Astrocyte (in vitro differentiated cells and primary cell): ENCODE data around the gene PCMT1. TPM values are rescaled to one million over a fixed set of nuclear protein-coding genes. Genes with fewer than 3 reads are reported as not detected.
A peak's percentile ranks its signal among the peaks of the same experiment; 100 is the strongest.

Experiments used
- DNase-seq: peaks from one replicate; pipeline ENCODE4 v3.0.0-alpha.2; 2010; ENCODE audit warnings: low read depth
- FAIRE-seq: peaks from 2 replicates; lab custom pipeline; 2011; peaks lifted over from hg19 to GRCh38; lab: Jason Lieb, UNC
- H2AFZ ChIP-seq: 2 replicates; pipeline ENCODE4 v1.6.0; 2012; ENCODE audit warnings: low read depth, low read length, inconsistent platforms
- H3K27ac ChIP-seq: 2 replicates; pipeline ENCODE4 v1.5.1; 2011; ENCODE audit warnings: low read depth, low read length, inconsistent platforms
- H3K27me3 ChIP-seq: 2 replicates; pipeline ENCODE4 v1.6.0; 2011; ENCODE audit warnings: low read length, inconsistent platforms; ENCODE audit not compliant: insufficient read depth
- H3K36me3 ChIP-seq: 2 replicates; pipeline ENCODE4 v1.5.1; 2011; ENCODE audit warnings: low read length, inconsistent platforms; ENCODE audit not compliant: insufficient read depth
- H3K4me1 ChIP-seq: 2 replicates; pipeline ENCODE4 v1.5.1; 2011; ENCODE audit warnings: low read length, inconsistent platforms; ENCODE audit not compliant: insufficient read depth
- H3K4me2 ChIP-seq: 2 replicates; pipeline ENCODE4 v1.6.0; 2012; ENCODE audit warnings: low read length, inconsistent platforms
- H3K4me3 ChIP-seq: 2 replicates; pipeline ENCODE4 v1.5.1; 2011; ENCODE audit warnings: low read depth, mild to moderate bottlenecking, low read length, inconsistent platforms; ENCODE audit not compliant: insufficient read depth
- H3K79me2 ChIP-seq: 2 replicates; pipeline ENCODE4 v1.6.0; 2012; ENCODE audit warnings: mild to moderate bottlenecking, low read length, inconsistent platforms; ENCODE audit not compliant: insufficient read depth
- H3K9ac ChIP-seq: 2 replicates; pipeline ENCODE4 v1.6.0; 2012; ENCODE audit warnings: mild to moderate bottlenecking, low read length, inconsistent platforms
- H3K9me3 ChIP-seq: 2 replicates; pipeline ENCODE4 v1.5.1; 2012; ENCODE audit warnings: low read depth, mild to moderate bottlenecking, low read length, inconsistent platforms; ENCODE audit not compliant: insufficient read depth
- H4K20me1 ChIP-seq: 2 replicates; pipeline ENCODE4 v1.6.0; 2012; ENCODE audit warnings: low read length, inconsistent platforms; ENCODE audit not compliant: insufficient read depth
- H3K27ac Mint-ChIP-seq: one replicate; pipeline ENCODE4 v1.8.0; 2021; ENCODE audit warnings: mild to moderate bottlenecking, mixed read lengths; ENCODE audit not compliant: unreplicated experiment
- H3K27me3 Mint-ChIP-seq: one replicate; pipeline ENCODE4 v1.8.0; 2021; ENCODE audit warnings: low read depth, mixed read lengths; ENCODE audit not compliant: unreplicated experiment
- H3K36me3 Mint-ChIP-seq: one replicate; pipeline ENCODE4 v1.8.0; 2021; ENCODE audit warnings: low read depth, mixed read lengths; ENCODE audit not compliant: unreplicated experiment
- H3K4me1 Mint-ChIP-seq: one replicate; pipeline ENCODE4 v1.8.0; 2021; ENCODE audit warnings: low read depth, mixed read lengths; ENCODE audit not compliant: unreplicated experiment
- H3K4me3 Mint-ChIP-seq: one replicate; pipeline ENCODE4 v1.8.0; 2021; ENCODE audit warnings: mild to moderate bottlenecking, moderate library complexity, mixed read lengths; ENCODE audit not compliant: unreplicated experiment
- H3K9me3 Mint-ChIP-seq: one replicate; pipeline ENCODE4 v1.8.0; 2021; ENCODE audit warnings: mild to moderate bottlenecking, mixed read lengths; ENCODE audit not compliant: unreplicated experiment
- EZH2 ChIP-seq: IDR thresholded peaks from 2 replicates; pipeline ENCODE4 v1.6.1; 2012; ENCODE audit warnings: mild to moderate bottlenecking, low read length, inconsistent platforms; ENCODE audit not compliant: insufficient read depth
- total RNA-seq: library from RNA; stranded (reverse); gene quantifications from 2 replicates; pipeline ENCODE4 v1.2.1, GENCODE V29; 2021
- TF ChIP-seq, protein P1 (sequence below): IDR thresholded peaks from 2 replicates; pipeline ENCODE4 v1.5.1; 2011; ENCODE audit warnings: low read depth, mild to moderate bottlenecking, inconsistent platforms, low read length, moderate library complexity; ENCODE audit not compliant: insufficient read depth

The PCMT1 gene
- total RNA-seq, 1 donor from 2014 or later: 127 TPM

- no peaks in the 10 kb centered on the region for H3K79me2 ChIP-seq
- peaks cover 3% of the 10 kb centered on the region for H3K4me1 Mint-ChIP-seq
- FAIRE-seq (no peak), DNase-seq (no peak)
- no peak overlapping the region for H3K27ac ChIP-seq
- H3K36me3 ChIP-seq: no peaks in the 10 kb centered on the region
- H3K27ac Mint-ChIP-seq: no peak overlapping the region
- no peak overlapping the region for H3K9ac ChIP-seq
- H3K4me3 ChIP-seq: no peak overlapping the region
- TF ChIP-seq EZH2: no peak
- TF ChIP-seq, protein P1, sequence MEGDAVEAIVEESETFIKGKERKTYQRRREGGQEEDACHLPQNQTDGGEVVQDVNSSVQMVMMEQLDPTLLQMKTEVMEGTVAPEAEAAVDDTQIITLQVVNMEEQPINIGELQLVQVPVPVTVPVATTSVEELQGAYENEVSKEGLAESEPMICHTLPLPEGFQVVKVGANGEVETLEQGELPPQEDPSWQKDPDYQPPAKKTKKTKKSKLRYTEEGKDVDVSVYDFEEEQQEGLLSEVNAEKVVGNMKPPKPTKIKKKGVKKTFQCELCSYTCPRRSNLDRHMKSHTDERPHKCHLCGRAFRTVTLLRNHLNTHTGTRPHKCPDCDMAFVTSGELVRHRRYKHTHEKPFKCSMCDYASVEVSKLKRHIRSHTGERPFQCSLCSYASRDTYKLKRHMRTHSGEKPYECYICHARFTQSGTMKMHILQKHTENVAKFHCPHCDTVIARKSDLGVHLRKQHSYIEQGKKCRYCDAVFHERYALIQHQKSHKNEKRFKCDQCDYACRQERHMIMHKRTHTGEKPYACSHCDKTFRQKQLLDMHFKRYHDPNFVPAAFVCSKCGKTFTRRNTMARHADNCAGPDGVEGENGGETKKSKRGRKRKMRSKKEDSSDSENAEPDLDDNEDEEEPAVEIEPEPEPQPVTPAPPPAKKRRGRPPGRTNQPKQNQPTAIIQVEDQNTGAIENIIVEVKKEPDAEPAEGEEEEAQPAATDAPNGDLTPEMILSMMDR: no peak
- H3K4me2 ChIP-seq: no peak overlapping the region
- no peak overlapping the region for H2AFZ ChIP-seq
- no peak overlapping the region for H3K4me3 Mint-ChIP-seq
- H3K36me3 Mint-ChIP-seq: no peaks in the 10 kb centered on the region
- H3K27me3 Mint-ChIP-seq: no peaks in the 10 kb centered on the region
- H3K9me3 ChIP-seq: no peaks in the 10 kb centered on the region
- H3K27me3 ChIP-seq: no peaks in the 10 kb centered on the region
- H4K20me1 ChIP-seq: peaks cover 6% of the 10 kb centered on the region
- no peaks in the 10 kb centered on the region for H3K4me1 ChIP-seq
- H3K9me3 Mint-ChIP-seq: no peaks in the 10 kb centered on the region
Observed at GRCh38 chr6:149833651-149834050, 84.1 kb downstream of the PCMT1 start.

GRCh38 chr6:149834513-149835481, 85.3 kb downstream of the PCMT1 start:
- peaks cover under 1% of the 10 kb centered on the region for H3K4me1 ChIP-seq
- no peaks in the 10 kb centered on the region for H3K36me3 Mint-ChIP-seq
- no peaks in the 10 kb centered on the region for H3K79me2 ChIP-seq
- peaks cover 6% of the 10 kb centered on the region for H4K20me1 ChIP-seq
- no peaks in the 10 kb centered on the region for H3K9me3 Mint-ChIP-seq
- no peaks in the 10 kb centered on the region for H3K27me3 ChIP-seq
- no peak overlapping the region for H3K4me3 ChIP-seq
- no peaks in the 10 kb centered on the region for H3K36me3 ChIP-seq
- H3K9me3 ChIP-seq: no peaks in the 10 kb centered on the region
- no peak overlapping the region for H3K4me3 Mint-ChIP-seq
- DNase-seq: peak; percentile 39
- TF ChIP-seq EZH2: no peak
- TF ChIP-seq, protein P1: peak; percentile 98
- no peak overlapping the region for H2AFZ ChIP-seq
- H3K4me2 ChIP-seq: no peak overlapping the region
- no peak for FAIRE-seq
- H3K4me1 Mint-ChIP-seq: peaks cover 3% of the 10 kb centered on the region
- no peak overlapping the region for H3K9ac ChIP-seq
- no peak overlapping the region for H3K27ac ChIP-seq
- no peaks in the 10 kb centered on the region for H3K27me3 Mint-ChIP-seq
- H3K27ac Mint-ChIP-seq: no peak overlapping the region
